Ureter (tissue), 1 donor: ENCODE measurements around the gene USP22. TPM values are rescaled to one million over a fixed set of nuclear protein-coding genes. Genes with fewer than 3 reads are reported as not detected.
"Not testable (repeated sequence)": the region's sequence is repeated elsewhere in the genome, so short reads cannot be mapped to it uniquely, and the experiment has no call there.

Experiments
- DNase-seq: peaks from one replicate; pipeline ENCODE4 v3.0.0-alpha.2; 2020; ENCODE audit warnings: low spot score
- total RNA-seq: library from RNA; stranded (reverse); gene quantifications from one replicate; pipeline ENCODE4 v1.2.4, GENCODE V29; 2023
- donor health status: DM: yes; HTN: yes; CAD: no.

The USP22 gene
- 245 TPM for total RNA-seq

DNA sequence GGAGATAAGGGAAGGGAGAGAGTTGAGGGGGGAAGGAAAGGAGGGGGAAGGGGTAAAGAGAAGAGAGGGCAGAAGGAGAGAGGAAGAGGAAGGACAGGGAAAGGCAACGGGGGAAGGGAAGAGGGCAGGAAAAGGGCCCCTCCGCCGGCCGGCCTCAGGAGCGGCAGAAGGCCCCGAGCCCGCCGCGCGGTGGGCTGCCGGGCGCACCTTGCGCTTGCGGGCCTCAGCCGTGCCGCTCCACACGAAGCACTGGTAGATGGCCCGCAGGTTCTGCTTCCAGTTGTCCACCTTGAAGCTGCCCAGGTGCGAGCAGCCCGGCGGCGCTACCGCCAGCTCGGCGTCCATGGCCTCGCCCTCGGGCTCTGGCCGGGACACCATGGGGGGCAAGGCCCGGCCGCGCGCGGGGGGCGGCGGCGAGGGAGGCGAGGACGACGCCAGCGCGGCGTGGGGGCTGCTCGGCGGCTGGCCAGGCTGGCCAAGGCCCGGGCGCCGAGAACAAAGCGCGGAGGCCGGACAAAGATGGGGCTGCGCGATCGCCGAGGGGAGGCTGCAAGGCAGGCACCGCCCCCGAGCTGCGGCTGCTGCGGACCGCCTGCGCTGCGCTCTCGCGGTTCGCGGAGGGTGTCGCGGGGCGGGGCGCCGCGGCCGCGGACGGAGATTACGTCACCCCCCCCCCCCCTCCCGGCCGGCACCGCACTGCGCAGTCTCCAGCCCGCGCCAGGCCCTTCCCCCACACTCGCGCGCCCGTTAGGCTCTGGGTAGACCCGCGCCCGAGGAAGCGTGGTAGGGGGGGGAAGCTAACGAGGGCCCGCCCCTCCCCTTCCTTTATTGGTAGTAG lies at the start of gene USP22:
USP22 (minus strand) TSS at position 554 of the 838 bp plus-strand sequence; CDS start at position 378, 176 bp downstream.
- DNase-seq: no peak

DNA sequence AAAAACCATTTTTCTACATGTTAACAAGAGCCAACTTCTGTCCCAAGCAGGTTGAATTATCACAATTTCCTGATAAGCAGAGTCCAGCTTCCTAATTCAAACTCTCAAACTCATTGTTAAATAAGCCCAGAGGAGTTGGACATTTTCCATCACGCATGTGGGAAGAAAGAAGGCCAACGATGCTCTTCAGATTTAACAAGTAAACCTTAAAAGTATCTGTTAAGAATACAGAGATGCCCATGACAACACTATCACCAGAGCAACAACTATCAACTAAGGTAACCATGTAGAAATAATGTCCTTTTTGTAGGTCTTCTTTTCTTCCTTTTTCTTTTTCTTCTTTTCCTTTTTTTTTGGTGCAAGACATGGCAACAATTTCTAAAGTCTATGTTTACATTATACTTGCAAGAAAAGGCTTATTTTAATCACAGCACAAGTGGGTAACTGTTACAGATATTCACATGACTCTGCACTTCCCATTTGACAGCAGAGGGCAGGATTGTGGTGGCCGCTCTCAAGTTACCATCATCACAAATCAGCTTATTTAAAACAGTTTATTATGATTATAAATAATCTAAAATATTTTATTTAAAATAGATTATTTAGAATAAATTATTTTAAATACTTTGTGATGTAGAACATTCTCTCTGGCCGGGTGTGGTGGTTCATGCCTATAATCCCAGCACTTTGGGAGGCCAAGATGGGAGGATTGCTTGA lies 48.2 kb upstream of the USP22 start:
- no peak for DNase-seq

DNA sequence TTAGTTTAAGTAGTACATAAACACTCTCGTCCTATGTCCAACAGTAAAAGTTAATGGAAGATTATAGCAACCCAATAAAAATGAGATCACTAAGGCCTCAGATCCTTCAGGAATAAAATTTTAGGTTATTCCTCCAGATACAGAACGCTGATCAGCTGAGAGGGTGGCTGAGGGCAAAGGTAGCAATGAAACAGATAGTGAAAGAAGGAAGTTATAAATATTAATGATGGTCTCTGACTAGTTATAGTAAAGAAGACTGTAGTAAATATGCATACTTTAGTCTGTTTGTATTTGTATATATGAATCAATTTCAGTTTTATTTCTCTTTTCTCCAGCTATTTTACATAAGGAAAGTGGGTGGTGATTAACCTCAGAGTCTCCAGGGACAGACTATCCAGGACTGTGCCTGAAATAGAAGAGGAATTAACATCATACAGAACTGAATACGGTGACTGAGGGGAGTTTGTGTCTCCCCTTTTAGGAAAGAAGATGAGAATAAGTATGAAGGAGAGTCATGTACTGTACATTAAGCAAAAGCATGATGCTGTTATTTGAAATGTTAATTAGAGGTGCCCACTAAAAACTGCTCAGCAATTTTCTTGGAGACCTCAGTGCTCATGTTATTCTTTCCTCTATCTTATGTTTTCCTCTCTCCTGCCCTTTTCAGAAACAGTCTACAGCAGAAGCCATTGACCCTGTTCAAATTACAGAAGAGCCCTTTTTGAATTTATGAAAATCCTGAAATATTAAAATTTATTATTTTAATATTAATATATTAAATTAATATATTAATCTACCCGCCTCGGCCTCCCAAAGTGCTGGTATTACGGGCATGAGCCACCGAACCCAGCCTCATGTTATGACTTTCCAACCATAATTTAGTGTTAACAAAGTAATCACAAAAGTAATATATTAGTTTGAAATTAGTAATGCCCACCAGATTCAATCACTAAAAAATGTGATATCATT lies 47.4 kb upstream of the USP22 start:
- no peak for DNase-seq

DNA sequence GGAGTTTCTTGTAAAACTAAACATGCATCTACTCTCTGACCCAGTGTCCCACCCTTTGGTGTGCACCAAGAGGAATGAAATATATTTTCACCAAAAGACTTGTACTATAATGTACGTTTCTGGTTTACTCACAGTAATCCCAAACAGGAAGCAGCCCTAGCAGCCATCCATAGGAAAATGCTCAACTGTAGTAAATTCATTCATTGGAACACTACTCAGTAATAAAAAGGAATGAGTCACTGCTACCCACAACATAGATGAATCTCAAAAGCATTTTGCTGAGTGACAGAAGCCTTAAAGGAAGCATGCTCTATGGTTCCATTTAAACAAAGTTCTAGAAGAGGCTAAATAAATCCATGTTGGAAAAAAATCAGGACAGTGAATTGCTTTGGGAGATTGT lies 46.3 kb upstream of the USP22 start:
- no peak for DNase-seq

DNA sequence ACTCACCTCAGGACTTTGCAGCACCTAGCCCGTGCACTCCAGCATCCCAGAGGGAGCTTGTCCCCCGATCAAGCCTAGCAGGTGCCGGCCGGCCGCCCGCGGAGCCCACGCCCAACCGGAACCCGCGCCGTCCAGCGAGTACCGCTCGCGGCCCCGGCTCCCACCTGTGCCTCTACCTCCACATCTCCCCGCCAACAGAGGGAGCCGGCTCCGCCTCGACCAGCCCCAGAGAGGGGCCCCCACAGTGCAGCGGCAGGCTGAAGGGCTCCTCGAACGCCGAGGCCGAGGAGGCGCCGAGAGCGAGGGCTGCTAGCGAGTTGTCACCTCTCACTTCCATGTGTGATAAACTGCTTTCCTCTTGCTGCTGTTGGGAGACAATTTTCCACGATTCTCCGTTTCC lies 42.9 kb upstream of the USP22 start:
- DNase-seq: no peak

DNA sequence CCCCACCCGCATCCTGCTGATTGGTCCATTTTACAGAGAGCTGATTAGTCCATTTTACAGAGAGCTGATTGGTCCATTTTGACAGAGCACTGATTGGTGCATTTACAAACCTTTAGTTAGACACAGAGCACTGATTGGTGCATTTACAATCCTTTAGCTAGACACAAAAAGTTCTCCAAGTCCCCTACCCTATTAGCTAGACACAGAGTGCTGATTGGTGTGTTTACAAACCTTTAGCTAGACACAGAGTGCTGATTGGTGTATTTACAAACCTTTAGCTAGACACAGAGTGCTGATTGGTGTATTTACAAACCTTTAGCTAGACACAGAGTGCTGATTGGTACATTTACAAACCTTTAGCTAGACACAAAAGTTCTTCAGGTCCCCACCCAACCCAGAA lies 42.5 kb upstream of the USP22 start:
- not testable (repeated sequence) for DNase-seq

DNA sequence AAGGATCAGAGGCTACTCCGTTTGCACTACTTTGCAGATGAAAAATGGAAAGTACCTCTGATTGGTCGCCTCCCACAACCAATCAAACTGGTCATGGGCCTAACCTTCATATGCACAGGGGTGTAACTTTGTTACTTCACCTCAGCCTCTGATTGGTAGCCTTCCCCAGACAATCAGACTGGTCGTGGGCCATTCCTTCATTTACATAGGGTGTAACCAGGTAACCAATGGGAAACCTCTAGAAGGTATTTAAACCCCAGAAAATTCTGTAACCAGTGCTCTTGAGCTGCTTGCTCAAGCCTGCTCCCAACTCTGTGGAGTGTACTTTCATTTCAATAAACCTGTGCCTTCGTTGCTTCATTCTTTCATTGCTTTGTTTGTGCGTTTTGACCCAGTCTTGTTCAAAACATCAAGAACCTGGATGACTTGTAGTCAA lies 39.2 kb upstream of the USP22 start:
- DNase-seq: no peak

DNA sequence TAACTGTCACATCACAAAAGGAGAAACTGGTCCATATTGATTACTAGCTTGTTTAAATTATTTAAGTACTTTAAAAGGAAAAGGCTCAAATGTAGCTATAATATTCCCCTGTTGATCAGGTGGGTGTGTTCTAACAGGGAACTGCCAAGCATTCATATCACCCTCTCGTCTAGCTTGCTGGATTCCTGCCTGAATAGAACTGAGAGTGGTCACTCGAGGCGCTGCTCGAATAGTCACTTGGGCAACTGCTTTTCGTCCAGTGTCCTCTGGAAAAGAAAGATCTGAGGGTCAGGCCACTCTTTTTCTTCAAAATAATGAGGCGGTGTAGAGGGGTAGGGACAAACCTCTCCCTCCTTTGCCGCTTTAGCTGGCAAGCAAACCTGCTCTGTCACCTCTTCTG lies 36.4 kb upstream of the USP22 start:
- no peak for DNase-seq

DNA sequence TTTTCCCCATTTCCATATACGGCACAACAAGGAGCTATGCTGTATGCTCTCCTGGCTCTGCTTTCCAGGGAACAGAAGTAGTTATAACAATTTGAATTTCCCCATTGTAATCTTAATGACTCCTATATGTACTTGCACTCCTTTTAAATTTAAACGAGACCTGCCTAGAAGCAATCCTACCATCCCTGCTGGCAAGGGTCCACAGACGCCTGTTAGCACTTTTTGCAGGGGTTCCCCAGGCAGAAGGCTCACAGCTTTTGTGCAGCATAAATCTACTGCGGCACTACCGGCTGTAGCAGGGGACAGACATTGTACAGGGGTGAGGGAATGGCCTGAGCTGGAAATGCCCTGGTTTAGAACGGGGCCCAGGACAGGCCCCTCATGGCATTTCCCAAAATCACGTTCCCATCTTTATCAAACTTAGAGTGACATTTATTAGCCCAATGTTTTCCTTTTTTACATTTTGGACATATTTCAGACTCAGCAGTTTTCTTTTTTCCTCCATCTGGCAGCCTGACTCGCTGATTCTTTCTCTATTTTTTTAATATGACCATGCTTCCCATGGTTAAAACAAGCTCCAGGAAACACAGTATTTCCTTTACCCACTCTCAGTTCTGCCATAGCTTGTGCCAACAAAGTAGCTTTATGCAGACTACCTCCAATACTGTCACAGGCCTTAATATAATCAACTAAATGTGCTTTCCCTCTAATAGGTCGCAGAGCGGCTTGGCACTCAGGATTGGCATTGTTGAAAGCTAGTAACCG lies 35.4 kb upstream of the USP22 start:
- no peak for DNase-seq

DNA sequence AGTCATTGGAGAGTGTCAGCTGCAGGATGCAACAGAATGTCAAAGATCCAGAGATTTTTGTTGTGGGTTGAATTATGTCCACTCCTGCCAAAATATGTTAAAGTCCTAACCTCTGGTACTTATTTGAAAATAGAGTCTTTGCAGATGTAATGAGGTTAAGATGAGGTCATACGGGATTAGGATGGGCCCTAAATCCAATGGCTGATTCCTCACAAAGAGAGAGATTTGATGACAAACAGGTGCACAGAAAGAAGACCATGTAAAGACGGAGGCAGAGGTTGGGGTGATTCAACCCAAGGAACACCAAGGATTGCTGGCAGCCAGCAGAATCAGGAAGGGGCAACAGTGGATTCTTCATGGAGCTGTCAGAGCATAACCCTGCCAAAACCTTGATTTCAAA lies 34.5 kb upstream of the USP22 start:
- DNase-seq: no peak

DNA sequence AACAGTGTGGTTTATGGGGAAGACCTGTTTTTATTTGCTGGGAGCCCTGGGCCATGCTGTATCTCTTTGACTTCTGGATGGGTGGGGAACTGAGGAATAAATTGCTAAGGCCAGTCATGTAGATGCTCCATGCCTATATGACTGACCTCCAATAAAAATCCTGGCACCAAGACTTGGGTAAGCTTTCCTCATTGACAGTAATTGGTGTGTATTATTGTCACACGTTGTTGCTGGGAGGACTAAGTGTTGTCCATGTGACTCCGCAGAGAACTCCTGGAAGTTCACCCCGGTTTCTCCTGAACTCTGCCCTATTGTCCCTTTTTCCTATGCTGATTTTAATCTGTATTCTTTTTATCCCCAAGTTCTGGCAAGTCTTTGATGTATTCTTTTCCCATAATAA lies 33.4 kb upstream of the USP22 start:
- DNase-seq: no peak

DNA sequence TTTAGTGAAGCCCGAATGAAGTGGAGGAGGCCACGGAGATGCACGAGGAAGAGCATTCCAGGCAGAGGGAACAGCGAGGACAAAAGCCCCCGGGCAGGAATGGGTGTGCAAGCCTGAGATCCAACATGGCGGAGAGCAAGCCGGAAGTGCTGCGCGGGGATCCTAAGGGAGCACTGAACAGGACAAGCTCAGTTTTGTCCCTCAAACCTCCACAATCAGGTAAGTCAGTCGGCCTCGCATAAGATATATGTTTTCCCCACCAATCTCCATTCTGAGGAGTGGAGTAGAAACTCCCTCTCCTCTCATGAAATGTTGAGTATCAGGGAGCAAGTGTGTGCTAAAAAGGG lies 32.9 kb upstream of the USP22 start:
- no peak for DNase-seq

DNA sequence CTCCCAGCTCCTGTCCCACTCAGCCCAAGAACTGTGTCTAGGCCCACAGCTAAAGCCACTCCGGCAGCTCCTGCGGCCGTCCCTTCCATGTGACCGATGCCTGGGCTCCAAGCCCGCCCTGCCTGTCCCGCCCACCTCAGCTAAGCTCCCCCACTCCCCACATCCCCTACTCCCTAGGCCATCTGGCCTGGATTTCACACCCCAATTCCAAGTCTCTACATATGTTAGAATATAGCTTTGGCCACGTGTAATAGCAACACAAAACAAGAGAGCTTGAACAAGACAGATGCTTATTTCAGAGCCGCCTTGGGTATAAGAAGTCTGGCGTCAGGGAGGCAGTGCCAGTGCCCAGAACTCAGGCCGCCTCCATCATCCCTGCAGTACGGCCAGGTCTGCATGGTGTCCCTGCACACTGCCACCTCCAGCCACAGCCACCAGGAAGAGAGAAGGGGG lies 30.0 kb upstream of the USP22 start:
- no peak for DNase-seq

DNA sequence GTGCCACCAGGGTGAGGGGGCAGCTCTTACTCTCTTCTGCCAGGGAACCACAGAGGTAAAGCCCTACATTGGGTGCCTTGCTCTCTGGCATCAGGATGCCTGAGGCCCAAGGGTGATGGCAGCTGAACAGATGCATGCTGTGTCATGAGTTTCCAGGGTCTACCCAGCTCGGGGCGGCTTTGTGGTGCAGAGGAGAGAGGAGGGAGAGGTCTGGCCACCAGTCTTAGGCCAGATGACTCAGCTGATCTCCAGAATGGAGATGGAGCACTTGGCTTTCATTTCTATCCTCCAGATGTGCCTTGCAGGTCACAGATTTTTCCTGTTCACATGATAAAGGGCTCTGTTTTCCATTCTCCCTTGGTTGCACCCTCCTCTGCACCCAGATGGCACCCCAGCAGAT lies 23.6 kb upstream of the USP22 start:
- DNase-seq: no peak

DNA sequence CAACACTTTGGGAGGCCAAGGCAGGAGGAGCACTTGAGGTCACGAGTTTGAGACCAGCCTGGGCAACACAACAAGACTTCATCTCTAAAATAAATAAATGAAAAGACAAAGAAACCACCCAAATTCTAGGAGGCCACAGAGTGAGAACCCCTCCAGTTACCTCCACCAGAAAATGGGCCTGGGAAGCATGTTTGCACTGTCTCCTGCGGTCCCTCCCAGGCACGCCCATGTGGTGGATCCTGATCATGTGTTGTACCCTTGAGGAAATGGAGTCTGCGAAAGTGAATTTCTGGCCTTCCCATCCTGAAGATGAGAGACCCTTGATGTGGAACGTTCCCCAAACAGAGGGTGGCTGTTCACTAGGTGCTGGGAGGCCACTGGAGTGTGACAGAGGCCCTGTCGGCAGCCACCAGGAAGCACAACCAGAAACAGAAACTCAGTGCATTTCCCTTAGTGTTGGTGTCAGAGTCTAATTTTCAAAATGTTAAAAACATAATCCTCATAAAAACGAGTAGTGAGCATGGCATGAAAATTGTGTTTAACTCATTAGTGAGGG lies 19.2 kb upstream of the USP22 start:
- DNase-seq: no peak

DNA sequence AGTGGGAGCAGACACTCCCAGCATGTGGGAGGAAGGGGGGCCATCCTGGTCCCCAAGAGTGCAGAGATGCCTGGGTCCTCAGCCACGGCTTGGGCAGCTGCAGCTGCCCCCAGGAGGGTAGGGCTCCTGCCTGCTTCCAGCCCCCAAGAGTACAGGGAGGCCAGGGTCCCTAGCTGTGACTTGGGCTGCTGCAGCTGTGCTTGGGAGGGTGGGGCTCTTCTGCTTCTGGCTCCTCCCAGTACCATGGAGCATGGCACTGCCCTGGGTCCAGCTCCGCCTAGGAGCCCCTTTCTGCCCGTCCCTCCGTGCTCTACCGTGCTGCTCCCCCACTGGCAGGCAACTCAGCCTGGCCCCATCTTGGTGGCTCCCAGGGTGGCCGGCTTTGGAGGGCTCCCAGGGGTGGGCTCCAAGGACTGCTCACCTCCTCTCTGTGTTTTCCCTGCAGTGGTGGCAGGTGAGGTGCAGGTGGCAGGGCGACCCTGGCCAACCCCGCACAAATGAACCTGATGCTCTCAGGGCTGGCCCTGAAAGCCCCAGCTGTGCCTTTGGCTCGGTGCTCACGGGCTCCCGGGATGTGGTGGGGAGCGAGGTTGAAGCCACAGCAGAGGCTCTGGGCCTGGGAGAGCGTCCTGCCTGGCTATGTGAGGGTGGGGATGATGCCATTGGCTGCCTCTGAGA lies 18.5 kb upstream of the USP22 start:
- DNase-seq: no peak

DNA sequence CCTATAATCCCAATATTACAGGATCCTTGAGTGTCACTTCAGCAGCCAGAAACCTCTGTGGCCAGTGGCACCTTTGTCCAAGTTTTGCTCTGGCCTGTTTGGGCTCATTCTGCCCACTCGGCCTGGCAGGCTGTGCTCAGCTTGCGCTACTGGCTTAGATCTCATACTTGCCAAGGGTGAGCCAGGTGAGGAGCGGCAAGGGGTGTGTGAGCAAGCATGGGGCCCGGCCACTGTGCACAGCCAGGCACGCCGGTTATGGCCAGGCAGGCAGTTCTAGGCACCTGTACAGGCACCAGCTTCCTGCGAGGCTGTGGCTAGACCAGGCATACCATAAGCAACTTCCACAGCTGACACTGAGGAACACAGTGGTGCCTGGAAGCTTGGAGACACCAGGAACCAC lies 16.9 kb upstream of the USP22 start:
- DNase-seq: peak; percentile 66

DNA sequence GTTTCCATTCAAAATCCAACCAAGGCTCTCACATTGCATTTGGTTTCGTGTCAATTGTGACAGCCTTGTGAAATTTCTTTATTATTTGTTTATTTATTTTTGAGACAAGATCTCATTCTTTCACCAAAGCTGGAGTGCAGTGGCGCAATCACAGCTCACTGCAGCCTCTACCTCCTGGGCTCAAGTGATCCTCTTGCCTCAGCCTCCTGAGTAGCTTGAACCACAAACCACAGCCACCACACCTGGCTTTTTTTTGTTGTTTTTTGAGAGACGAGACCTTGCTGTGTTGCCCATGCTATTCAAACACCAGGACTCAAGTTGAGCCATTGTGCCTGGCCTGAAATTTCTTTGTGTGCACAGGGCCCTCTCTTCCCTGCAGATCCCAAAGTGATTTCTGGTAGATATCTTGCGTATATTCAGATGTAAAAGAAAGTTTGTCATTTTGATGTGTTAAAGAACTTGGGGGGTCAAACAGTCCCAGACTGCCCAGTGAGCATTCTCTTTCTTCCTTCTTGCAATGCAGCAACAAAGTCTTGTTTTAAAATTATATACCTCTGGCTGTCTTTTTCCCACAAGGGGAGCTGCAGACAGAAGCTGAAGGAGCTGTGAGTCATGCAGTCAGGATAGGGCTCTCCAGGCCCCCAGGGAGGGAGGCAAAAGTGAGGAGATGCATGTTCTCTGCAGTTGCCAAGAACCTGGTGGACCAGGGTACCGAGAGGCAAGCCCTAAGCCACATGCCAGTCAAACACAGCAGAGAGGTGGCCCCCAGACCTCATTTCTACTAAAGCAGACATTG lies 15.5 kb upstream of the USP22 start:
- DNase-seq: no peak

DNA sequence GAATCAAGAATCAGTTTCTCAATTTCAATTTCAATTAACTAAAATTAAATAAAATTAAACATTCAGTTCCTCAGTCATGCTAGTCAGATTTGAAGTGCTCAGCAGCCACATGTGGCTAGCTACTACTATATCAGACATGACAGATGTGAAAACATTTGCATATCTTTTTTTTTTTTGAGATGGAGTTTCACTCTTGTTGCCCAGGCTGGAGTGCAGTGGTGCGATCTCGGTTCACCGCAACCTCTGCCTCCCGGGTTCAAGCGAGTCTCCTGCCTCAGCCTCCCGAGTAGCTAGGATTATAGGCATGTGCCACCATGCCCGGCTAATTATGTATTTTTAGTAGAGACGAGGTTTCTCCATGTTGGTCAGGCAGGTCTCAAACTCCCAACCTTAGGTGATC lies 10.2 kb upstream of the USP22 start:
- not testable (repeated sequence) for DNase-seq

DNA sequence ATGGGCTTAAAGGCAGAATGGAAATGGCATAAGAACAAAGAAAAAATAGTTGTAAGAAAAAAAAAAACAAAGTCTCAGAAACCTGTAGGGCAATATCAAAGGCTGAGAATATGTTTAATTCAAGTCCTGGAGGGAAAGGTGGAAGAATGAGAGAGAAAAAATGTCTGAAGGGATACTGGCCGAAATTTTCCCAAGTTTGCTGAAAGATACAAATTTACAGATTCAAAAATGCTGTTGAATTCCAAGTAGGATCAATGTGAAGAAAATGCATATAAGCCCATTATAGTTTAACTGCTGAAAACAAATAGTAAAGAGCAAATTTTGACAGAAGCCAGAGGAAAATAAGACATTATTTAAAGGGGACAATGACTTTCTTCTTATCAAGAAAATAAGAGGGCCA lies 6.6 kb upstream of the USP22 start:
- no peak for DNase-seq
